Colonic mucosa (tissue), 4 donors: ENCODE measurements around the gene PARD6G. TPM values are rescaled to one million over a fixed set of nuclear protein-coding genes. Genes with fewer than 3 reads are reported as not detected.

Experiments used
- DNase-seq: peaks from one replicate; pipeline ENCODE4 v3.0.0-alpha.2; 2020
- H3K27ac ChIP-seq: fragments of 200-600 bp; one replicate; pipeline ENCODE4 v1.8.0; 2021
- H3K27me3 ChIP-seq: fragments of 200-600 bp; one replicate; pipeline ENCODE4 v1.8.0; 2021
- H3K36me3 ChIP-seq: fragments of 200-600 bp; one replicate; pipeline ENCODE4 v1.8.0; 2021
- H3K4me1 ChIP-seq: fragments of 200-600 bp; one replicate; pipeline ENCODE4 v1.8.0; 2021; ENCODE audit warnings: mild to moderate bottlenecking
- H3K4me3 ChIP-seq: fragments of 200-600 bp; one replicate; pipeline ENCODE4 v1.8.0; 2021
- H3K9ac ChIP-seq, 2 donors: one replicate each; pipeline ENCODE4 v1.7.0; 2013; ENCODE audit warnings: control low read depth in 2 of 2, low read depth in 2 of 2, low read length in 2 of 2
- H3K9me3 ChIP-seq: fragments of 200-600 bp; one replicate; pipeline ENCODE4 v1.8.0; 2021
- intact Hi-C: fragments of 100-400 bp; cut with DNase I; formaldehyde crosslinking; loops from one replicate; pipeline ENCODE4 v1.14.1; 2022
- total RNA-seq, 2 donors: library from RNA; stranded (reverse); fragmentation: NEBNext Ultra II Directional in 1 of 2; extraction: Animal tissue kit (Norgen Biotek cat#: 25700) in 1 of 2; gene quantifications; one replicate each; pipeline ENCODE4 v1.2.1, GENCODE V29; 2021
- TF ChIP-seq, protein P1 (sequence below): fragments of 200-600 bp; IDR thresholded peaks from one replicate; pipeline ENCODE4 v1.8.0; 2022; ENCODE audit warnings: antibody characterized with exemption, mild to moderate bottlenecking
- donor health status: healthy.
- donor health status: DM: no; HTN: no; CAD: no.
- donor health status: DM: no; HTN: no; CAD: no.

The PARD6G gene
- total RNA-seq, 2 donors from 2014 or later, result 1.0 to 1.2 TPM

DNA sequence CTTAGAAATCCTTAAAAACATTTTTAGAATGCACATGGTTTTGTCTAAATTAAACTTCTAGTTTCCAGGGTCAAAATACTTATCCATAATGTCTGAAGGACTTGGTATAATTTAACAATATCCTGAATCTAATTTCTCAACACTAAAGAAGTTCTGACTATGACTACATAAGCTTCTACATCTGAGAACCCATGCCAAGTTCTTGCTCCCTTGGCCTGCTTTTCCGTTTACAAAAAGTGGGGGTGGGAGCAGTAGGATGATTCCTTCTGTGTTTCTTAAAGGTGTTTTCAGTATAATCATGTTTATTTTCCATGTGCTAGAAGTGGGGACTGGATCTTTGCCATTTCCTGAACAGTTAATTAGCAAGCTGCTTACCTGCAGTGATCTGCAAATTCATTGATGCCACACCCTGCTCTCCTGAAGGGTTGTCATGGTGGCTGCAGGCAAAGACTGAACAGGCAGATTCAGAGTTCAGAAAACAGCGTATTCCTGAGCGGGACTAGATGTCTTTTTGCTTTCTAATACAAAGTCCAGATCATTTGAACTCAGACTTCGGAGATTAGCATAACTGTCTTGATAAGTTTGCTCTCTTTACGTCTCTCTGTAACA is 102.0 kb downstream of the PARD6G start:
- Histone ChIP-seq H3K27ac (no peak overlapping the region), H3K4me1 (no peaks in the 10 kb centered on the region), H3K27me3 (no peaks in the 10 kb centered on the region), H3K9ac (no peak overlapping the region), H3K4me3 (no peak overlapping the region), H3K36me3 (no peaks in the 10 kb centered on the region), H3K9me3 (no peaks in the 10 kb centered on the region)
- peak; percentile 33 for DNase-seq
- TF ChIP-seq, protein P1, sequence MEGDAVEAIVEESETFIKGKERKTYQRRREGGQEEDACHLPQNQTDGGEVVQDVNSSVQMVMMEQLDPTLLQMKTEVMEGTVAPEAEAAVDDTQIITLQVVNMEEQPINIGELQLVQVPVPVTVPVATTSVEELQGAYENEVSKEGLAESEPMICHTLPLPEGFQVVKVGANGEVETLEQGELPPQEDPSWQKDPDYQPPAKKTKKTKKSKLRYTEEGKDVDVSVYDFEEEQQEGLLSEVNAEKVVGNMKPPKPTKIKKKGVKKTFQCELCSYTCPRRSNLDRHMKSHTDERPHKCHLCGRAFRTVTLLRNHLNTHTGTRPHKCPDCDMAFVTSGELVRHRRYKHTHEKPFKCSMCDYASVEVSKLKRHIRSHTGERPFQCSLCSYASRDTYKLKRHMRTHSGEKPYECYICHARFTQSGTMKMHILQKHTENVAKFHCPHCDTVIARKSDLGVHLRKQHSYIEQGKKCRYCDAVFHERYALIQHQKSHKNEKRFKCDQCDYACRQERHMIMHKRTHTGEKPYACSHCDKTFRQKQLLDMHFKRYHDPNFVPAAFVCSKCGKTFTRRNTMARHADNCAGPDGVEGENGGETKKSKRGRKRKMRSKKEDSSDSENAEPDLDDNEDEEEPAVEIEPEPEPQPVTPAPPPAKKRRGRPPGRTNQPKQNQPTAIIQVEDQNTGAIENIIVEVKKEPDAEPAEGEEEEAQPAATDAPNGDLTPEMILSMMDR, result no peak
- intact Hi-C loops, result loop anchor here (10.0 kb wide), 1 partner anchor 200 kb away; no protein-coding TSS in a partner anchor

DNA sequence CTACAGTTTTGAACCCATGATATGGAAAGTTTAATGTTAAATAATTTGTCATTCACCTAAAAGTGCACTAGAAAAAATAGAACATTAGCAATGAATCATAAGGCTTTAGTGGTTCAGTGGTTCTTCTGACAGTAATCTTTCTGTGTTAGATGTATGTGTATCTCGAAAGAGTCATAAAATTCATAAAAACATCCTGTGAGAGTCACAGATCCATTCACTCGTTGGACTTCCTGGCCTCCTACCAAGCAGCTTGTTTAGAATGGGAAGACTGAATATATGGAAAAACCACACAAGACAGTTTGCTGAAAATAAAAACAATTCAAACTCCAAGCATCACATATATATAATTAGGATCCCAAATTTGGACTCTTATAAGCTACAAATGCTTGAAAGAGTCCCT is 103.4 kb downstream of the PARD6G start:
- TF ChIP-seq, protein P1, result no peak
- H3K4me3 ChIP-seq, result no peak overlapping the region
- no peak overlapping the region for H3K27ac ChIP-seq
- intact Hi-C loops, result loop anchor here (10.0 kb wide), 1 partner anchor 199 kb away; no protein-coding TSS in a partner anchor
- H3K9ac ChIP-seq, result no peak overlapping the region
- no peaks in the 10 kb centered on the region for H3K36me3 ChIP-seq
- DNase-seq, result no peak
- H3K4me1 ChIP-seq, result no peaks in the 10 kb centered on the region
- no peaks in the 10 kb centered on the region for H3K27me3 ChIP-seq
- H3K9me3 ChIP-seq, result no peaks in the 10 kb centered on the region

DNA sequence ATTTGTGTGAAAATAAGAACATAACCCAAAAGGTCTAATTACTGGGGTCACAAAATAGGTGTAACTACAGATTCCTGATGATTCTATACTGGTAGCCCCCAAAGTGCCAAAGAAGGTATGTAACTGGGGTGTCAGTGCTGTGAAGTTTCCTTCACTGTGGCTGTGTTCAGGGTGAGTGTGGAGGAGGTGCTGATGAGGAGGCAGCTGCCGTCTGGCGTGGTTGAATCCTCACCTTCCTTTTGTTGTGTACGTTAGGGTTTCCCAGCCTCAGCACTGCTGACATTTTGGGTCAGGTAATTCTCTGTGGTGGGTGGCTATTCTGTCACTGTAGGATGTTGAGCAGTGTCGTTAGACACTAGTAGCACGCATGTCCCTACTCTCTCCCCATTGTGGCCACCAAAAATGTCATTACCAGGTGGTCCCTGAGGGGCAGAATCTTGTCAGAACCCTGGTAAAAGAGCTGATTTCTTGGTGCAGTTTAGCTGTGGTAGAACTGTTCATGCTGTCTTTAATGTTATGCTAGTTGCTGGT is 106.8 kb downstream of the PARD6G start:
- TF ChIP-seq, protein P1, result no peak
- intact Hi-C loops, result loop anchor here (10.0 kb wide), 1 partner anchor 196 kb away; no protein-coding TSS in a partner anchor
- no peak for DNase-seq
- no peaks in the 10 kb centered on the region for H3K27me3 ChIP-seq
- H3K9me3 ChIP-seq, result no peaks in the 10 kb centered on the region
- H3K27ac ChIP-seq, result no peak overlapping the region
- H3K9ac ChIP-seq, result no peak overlapping the region
- H3K4me3 ChIP-seq, result no peak overlapping the region
- no peaks in the 10 kb centered on the region for H3K4me1 ChIP-seq
- peaks cover 15% of the 10 kb centered on the region for H3K36me3 ChIP-seq

DNA sequence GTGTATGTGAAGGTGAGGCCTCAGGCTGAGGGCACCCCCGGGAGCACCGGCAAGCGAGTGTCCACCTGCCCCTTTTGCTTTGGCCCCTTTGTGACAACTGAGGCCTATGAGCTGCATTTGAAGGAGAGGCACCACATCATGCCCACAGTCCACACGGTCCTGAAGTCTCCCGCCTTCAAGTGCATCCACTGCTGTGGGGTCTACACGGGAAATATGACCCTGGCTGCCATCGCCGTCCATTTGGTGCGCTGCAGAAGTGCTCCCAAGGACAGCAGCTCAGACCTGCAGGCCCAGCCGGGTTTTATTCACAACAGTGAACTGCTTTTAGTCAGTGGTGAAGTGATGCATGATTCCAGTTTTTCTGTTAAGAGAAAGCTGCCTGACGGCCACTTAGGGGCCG is 109.3 kb downstream of the PARD6G start:
- H3K36me3 ChIP-seq, result peaks cover 20% of the 10 kb centered on the region
- DNase-seq, result no peak
- no peaks in the 10 kb centered on the region for H3K27me3 ChIP-seq
- no peak overlapping the region for H3K9ac ChIP-seq
- no peaks in the 10 kb centered on the region for H3K4me1 ChIP-seq
- H3K27ac ChIP-seq, result no peak overlapping the region
- TF ChIP-seq, protein P1, result no peak
- intact Hi-C loops, result no loop called here
- H3K4me3 ChIP-seq, result no peak overlapping the region
- H3K9me3 ChIP-seq, result no peaks in the 10 kb centered on the region

DNA sequence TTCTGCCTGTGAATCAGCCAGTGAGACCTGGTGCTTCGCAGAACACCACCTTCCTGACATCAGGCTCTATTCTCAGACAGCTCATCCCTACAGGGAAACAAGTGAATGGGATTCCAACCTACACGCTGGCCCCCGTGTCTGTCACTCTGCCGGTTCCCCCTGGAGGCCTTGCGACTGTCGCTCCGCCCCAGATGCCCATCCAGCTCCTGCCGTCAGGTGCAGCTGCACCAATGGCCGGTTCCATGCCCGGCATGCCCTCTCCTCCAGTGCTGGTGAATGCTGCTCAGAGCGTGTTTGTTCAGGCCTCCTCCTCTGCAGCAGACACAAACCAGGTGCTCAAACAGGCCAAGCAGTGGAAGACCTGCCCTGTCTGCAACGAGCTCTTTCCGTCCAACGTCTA is 110.2 kb downstream of the PARD6G start:
- intact Hi-C loops, result no loop called here
- TF ChIP-seq, protein P1, result no peak
- DNase-seq, result no peak
- Histone ChIP-seq H3K4me3 (no peak overlapping the region), H3K9me3 (no peaks in the 10 kb centered on the region), H3K36me3 (peaks cover 21% of the 10 kb centered on the region), H3K27ac (no peak overlapping the region), H3K27me3 (no peaks in the 10 kb centered on the region), H3K4me1 (no peaks in the 10 kb centered on the region), H3K9ac (no peak overlapping the region)
